Activated T-cell treated with anti-CD3 and anti-CD28 coated beads for 48 hours (primary cell): ENCODE results near the gene DDN.
A peak's percentile ranks its signal among the peaks of the same experiment; 100 is the strongest.

ENCODE experiments used
- DNase-seq: peaks from one replicate; pipeline ENCODE4 v3.0.0-alpha.2; 2020; ENCODE audit warnings: low read depth

Gene DDN

GRCh38 chr12:48966177-48966895 lies 32.8 kb downstream of the DDN start:
- DNase-seq, result no peak

DNA sequence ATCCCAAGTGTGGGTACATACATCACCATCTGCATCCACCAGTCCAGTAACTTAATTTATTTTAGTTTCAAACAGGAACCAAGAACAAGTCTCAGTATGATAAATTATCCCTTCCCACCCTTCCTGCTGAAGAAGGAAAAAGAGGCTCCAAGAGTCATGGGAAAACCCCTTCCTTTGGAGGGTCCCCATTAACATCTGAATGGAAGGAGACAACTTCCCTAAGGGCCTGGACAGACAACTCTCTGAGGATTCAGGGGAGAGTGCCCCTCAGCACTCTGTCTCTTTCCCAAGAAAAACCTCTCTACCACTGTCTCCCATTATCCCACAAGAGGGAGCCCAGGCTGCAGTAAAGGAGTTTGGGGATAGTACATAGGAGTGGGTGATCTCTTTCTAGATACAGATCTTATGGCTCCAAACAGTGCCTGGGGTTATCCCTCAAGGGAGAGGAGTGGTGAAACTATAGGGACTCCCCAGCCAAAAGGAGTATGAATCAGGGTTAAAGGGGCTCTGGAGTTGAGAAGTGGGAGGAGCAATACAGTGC lies 33.8 kb downstream of the DDN start:
- DNase-seq, result no peak

DNA sequence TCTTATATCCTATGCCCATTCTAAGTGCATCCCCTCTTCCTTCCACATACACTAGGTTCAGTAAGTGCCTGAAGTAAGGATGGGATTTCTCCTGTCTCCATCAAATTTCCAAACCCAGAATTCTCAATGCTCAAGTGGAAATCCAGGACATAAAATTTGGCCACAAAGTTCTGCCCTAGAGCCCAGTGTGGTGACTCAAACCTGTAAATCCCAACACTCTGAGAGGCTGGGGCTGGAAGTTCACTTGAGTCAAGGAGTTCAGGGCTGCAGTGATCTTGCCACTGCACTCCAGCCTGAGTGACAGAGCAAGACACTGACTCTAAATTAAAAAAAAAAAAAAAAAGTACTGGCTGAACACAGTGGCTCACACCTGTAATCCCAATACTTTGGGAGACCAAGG lies 37.4 kb downstream of the DDN start:
- no peak for DNase-seq

DNA sequence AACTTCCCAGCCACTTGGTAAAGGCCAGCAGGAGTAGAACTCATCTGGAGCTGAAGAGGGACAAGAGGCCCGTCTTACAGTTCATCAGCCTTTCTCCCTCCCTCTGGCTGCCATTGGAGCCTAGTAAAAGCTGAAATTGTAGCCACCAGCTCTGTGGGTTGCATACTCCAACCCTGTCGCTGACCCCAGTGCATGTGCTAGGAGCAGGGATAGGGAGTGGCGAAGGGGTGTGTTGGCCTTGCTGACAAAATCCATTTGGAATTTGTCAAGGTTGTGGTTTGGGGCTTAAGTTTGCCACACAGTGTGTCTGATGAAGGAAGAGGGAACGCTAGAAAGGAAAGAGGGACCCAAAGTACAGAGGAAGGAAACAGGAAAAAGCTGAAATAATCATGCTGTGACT lies 37.8 kb downstream of the DDN start:
- DNase-seq, result no peak

- DNase-seq, result no peak
These were observed 38.3 kb downstream of the DDN start for GRCh38 chr12:48960834-48961233.

- DNase-seq, result no peak
These were observed 41.2 kb downstream of the DDN start for GRCh38 chr12:48958049-48958388.

- peak; percentile 91 for DNase-seq
These were observed 41.8 kb downstream of the DDN start, which contains the start of gene ARF3 for GRCh38 chr12:48957141-48958048. Gene ARF3, minus strand, starts transcription at chr12:48957487. Its CDS starts 16,392 bp downstream, at chr12:48941095.

DNA sequence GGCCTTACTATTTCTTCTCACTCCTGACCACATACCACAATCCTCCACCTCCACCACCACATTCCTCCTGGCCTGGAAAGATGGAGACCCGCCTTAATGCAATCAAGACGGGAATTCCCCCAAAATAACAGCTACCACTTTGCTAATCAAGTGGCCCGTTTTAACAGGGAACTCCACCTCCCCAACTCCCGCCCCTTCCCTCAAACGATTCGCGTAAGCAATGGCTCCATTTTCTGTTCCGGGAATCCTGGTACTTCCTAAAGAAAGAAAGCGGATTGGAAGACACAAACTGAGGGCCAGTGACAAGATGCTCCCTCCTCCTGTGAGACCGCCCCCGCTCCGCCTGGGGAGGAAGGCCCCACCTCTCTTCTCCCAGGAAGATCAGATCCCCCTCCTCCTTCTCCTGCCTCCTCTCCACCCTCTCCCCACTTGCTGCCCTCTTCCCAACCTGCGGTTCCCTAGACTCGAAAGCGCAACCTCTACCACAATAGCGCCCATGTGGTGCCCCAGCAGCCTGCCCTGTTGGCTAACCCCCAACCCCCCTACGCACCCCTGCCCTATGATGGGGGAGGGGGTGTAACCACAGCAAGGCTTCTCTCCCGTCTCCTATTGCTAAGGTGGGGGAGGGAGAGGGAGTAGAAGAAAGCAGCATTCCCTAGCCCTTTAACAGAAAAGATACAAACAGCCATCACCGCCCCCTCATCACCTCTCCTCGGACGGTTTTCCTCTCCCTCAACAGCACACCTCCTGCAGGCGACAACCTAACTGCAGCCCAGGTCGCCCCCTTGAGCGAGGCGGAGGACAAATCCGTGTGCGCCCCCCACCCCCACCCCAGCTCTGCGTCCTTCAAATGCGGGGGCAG lies 42.7 kb downstream of the DDN start:
- no peak for DNase-seq

- DNase-seq, result no peak
These were observed 44.2 kb downstream of the DDN start for GRCh38 chr12:48954841-48955501.

- DNase-seq, result no peak
These were observed 45.1 kb downstream of the DDN start for GRCh38 chr12:48954061-48954460.

DNA sequence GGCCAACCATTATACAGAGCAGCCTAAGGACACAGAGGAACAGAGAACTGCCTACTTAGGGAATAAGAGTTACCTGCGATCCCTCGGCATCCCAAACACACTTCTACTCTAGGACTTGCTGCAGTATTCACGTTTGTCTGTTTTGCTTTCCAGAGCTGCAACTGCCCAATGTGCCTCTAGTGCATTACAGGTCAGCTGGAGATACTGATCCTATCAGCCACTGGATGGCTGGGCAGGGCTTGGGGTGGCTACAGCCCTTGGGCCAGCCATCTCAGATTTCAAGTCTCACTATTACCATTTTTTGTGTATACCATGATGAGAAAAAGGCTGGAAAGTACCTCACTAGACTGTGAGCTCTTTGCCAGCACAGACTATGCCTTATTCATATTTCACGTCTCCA lies 46.5 kb downstream of the DDN start:
- DNase-seq, result no peak

GRCh38 chr12:48947727-48948126 lies 51.4 kb downstream of the DDN start:
- DNase-seq, result no peak

GRCh38 chr12:48946943-48947342 lies 52.2 kb downstream of the DDN start:
- DNase-seq, result no peak

DNA sequence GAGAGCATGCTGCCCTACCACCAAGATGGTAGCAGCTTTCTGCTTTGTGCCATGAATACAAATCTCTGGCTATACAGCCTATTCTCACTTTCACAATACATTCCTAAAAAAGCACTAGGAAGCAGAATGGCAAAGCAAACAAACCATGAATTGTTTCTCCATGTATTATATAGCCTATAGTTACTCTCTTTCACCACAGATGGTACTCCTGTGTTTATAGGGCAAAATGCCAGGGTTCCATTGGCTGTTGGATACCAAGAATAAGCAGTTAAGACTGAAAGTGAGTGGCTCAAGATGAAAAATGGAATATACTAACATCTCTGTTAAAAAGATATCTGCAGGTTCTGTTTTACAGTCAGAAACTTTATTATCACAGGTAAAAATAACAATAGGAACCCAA lies 53.0 kb downstream of the DDN start:
- no peak for DNase-seq
